Astrocyte of the hippocampus (primary cell): ENCODE measurements around the gene AGXT.
"Not testable (repeated sequence)": the region's sequence is repeated elsewhere in the genome, so short reads cannot be mapped to it uniquely, and the experiment has no call there.

ENCODE experiments used
- DNase-seq: peaks from one replicate; pipeline ENCODE4 v3.0.0; 2011; ENCODE audit warnings: low read depth, low spot score

Gene AGXT

DNA sequence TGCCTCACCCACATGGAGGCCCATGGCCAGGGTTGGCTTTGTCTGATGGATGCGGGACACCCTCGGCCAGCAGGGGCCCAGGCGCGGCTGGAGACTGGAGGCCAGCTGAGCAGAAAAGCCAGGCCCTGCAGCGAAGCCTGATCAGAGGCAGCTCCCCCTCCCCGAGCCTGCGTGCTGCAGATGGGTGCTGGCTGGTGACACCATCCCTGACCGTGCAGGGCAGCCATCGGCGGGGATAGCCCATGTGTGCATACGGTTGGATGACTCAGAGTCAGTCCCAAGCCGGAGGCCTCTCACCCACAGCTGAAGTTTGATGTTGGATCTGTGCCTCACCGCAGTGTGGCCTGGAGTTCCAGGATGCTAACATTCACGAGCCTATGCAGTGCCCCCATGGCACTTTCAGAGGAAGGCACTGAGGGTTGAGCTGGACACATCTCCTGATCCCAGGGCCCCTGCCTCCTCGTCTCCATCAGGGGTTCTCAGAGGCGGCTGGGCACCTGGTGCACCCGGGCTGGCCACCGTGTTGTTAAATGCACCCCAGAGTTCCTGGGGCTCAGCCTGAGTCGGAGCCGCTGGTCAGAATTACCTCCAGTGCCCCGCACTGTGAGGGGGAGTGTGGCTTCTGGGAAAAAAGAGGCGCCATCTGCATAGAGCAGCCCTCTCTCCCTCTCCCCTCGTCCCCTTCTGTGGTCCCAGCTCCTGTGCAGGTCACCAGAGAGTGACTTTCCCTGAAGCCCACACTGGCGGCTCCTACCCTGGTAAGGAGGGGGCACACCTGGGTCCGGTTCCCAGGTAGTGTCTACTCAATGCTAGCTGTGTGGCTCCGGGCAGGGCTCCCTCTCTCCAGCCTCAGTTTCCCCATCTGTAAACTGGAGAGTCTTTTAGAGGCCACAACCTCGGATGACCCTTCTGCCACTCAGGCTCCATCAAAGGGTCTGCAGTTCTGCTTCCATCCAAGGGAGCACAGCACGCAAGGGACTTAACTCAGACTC lies 29.2 kb upstream of the AGXT start:
- no peak for DNase-seq

DNA sequence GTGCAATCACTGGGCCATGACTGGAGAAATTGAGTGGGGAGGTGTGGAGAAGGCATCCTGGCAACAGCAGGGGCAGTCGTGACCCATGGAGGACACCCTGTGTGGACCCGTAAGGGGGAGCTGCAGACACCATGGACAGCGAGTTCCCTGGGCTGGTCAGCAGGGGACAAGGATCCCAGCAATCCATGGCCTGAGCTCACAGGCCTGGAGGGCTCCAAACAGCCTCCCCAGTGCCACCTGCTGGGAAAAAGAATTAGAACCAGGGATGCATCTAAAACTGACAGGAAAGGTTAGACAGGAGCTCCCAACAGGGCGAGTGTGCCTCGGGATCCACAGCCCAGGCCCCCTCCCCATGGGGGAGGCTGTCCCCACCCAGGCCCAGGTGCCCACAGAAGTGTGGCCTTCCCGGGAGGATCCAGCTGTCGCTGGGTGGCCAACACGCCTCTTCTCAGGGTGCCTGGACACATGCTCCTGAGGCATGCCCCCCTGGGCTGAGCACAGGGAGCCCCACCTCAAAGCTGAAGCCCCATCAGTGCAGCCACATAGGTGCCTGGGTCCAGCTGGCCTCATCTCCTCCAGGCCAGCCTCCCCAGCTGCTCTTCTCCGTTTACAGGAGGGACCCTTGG lies 28.1 kb upstream of the AGXT start:
- peak; percentile 89 for DNase-seq

DNA sequence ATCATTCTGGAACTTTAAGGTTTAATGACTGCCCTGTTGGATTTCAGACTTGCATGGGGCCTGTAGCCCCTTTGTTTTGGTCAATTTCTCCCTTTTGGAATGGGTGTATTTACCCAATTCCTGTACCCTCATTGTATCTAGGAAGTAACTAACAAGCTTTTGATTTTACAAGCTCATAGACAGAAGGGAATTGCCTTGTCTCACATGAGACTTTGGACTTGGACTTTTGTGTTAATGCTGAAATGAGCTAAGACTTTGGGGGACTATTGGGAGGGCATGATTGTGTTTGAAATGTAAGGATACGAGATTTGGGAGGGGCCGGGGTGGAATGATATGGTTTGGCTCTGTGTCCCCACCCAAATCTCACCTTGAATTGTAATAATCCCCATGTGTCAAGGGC lies 22.3 kb upstream of the AGXT start:
- not testable (repeated sequence) for DNase-seq

DNA sequence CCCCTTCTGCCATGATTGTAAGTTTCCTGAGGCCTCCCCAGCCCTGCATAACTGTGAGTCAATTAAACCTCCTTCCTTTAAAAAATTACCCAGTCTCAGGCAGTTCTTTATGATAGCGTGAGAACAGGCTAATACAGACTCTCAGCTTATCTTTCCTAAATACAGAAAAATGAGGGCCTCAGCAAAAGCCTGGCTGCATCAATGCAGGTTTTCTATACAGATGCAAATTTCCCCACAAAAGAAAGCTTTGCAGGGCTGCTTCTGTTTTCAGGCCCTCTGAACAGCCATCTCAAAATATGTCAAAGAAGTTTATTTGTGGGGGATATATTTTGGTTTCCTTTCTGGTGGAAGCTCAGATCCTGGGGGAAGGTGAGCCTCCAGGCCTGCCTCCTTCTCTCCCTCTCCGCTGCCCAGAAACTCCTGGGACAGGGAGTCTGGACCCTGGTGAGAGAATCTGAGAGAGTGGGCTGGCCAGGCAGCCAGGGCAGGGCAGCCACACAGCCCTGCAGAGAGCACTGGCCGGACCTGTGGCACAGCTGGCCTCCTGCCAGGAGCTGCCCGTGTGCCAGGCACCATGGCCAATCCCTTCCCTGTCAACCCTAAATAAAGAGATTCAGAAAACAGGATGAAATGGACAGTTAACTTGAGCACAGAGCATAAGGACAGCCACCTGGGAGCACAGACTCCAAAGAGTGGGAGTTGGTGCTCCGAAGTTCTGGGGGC lies 21.6 kb upstream of the AGXT start:
- DNase-seq = no peak

DNA sequence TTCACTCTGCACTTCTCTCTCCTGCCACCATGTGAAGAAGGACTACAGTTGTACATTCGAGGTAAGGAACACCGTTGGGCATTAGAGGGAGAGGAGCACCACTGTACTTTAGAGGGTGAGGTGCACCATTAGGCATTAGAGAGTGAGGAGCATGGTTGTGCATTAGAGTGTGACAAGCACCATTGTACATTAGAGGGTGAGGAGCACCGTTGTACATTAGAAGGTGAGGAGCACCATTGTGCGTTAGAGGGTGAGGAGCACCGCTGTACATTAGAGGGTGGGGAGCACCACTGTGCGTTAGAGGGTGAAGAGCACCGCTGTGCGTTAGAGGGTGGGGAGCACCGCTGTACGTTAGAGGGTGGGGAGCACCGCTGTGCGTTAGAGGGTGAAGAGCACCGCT lies 20.8 kb upstream of the AGXT start:
- DNase-seq = no peak

DNA sequence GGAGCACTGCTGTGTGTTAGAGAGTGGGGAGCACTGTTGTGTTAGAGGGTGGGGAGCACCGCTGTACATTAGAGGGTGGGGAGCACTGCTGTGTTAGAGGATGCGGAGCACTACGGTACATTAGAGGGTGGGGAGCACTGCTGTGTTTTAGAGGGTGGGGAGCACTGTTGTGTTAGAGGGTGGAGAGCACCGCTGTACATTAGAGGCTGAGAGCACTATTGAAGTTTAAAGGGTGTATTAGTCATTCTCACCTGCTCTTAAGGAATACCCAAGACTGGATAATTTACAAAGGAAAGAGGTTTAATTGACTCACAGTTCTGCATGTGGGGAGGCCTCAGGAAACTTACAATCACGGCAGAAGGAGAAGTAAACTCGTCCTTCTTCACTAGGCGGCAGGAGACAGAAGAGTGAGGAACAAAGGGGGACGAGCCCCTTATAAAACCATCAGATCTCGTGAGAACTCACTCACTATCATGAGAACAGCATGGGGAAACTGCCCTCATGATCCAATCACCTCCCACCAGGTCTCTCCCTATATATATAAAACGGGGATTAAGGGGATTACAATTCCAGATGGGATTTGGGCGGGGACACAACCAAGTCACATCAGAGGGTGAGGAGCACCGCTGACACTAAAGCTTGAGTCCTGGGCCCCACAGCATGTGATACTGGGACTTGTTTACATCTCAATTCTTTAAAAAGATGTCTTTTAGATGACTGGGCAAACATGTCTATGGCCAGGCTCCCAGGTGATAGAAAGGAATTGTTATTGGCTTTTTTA lies 19.5 kb upstream of the AGXT start:
- DNase-seq = no peak

DNA sequence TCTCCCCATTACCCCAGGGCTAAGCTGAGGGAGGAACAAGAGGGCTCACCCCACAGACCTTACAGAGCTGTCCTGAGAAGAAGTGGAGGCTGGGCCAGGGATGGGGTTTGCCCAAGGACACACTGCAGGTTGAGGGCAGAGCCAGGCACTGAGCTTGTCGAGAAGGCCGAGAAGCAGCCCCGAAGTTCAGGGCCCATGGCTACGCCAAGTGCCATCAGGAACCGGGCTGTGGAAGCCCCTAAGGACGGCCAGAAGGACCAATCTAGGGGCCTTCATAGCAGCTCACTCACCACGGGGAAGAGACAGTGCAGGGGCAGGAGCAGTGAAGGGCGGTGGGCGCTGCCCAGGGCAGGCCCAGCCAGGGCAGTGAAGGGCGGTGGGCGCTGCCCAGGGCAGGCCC lies 18.6 kb upstream of the AGXT start:
- no peak for DNase-seq

DNA sequence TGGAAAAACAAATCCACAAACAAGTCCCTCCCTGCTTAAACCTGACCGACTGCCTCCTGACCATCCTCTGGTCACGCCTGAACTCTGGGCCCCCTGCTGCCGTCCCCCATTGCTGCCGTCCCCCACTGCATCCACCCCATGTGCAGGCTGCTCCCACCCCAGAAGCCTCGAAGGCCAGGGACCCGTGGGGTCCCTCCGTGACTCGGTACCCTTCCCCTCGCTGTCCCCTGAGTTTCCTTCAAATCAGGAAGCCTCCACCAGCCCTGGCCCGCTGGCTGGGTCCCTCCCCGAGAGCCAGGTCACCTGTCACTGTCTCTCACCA lies 17.9 kb upstream of the AGXT start:
- DNase-seq = no peak

DNA sequence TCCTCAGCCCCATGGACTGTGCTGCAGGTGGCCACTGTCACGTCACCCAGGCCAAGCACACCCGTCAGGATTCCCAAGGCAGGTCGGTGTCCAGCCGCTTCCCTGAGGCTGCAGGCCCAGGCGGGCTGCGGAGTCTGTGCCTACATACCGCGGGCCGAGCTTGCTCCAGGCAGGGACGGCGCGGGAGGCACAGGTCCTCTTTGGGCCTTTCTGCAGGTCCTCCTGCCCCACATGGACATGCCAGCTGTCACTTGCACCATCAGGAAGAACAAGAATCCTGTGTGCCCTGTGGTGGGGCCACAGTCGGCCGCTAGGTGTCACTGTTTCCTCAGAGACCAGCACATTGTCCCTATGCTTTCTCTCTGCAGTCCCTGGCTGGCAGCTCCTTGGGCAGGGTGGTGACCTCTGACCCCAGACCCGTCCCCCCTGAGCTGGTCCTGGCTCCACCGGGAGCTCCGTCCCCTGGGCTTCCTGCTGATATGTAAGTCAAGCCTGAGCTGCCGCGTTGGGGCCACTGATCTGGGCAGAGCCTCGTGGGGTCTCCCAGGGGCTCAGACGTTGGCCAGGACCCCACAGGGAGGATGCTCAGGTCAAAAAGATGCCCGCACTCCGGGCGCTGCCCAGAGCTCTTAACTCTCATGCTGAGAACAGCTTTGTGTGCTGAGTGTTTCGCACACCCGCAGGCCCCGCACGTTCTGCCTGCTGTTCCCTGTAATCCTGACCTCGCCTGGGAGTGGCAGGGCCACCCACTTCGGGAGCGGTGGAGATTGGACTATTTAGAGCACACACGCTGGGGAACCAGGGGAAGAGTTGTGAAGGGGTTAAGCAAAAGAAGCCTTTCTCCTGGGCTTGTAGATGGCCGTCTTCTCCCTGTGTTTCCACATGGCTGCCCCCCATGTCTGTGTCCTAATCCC lies 17.3 kb upstream of the AGXT start:
- DNase-seq = peak; percentile 88

DNA sequence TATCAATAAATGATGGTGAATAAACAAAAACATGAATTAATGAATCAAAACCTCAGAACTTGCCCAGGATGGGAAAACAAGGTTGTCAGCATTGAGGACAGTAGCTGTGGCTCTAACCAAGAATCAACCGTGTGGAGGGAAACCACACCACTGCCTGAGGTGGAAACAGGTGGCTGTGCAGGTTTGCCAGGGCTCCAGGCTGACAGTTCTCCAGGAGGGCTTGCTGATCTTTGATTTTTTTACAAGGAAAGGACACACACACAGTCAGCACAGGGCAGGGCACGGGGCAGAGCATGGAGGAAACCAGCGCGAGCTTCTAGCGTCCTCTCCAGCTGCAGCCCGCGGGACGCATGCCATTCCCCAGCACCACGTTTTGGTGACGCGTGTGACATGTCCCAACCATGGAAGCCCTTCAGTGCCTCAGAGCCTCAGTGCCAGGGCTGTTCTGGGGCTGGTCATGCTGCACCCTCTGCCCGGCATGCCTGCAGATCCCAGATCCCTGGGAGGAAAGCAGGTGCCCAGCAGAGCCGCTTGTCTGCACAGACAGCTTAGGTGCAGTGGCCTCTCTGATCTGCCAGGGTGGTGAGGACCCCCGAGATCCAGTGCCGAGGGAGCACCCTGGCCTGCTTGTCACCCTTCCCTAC lies 15.8 kb upstream of the AGXT start:
- no peak for DNase-seq

DNA sequence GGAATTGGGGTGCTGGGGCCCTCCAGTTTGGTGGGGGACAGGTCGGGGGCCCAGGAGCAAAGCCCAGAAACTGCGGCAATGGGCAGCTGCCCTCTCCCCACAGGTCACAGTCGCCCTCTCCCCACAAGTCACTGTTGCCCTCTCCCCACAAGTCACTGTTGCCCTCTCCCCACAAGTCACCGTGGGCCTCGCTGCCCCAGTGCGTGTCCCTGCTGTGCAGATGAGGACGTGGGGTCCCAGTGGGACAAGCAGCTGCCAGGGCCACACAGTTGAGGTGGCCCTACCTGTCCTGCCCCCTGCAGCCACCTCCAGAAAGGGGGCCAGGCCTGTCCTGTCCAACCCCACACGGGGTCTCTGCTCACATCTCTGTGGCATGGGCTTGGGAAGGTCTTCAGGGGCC lies 13.0 kb upstream of the AGXT start:
- DNase-seq = no peak

DNA sequence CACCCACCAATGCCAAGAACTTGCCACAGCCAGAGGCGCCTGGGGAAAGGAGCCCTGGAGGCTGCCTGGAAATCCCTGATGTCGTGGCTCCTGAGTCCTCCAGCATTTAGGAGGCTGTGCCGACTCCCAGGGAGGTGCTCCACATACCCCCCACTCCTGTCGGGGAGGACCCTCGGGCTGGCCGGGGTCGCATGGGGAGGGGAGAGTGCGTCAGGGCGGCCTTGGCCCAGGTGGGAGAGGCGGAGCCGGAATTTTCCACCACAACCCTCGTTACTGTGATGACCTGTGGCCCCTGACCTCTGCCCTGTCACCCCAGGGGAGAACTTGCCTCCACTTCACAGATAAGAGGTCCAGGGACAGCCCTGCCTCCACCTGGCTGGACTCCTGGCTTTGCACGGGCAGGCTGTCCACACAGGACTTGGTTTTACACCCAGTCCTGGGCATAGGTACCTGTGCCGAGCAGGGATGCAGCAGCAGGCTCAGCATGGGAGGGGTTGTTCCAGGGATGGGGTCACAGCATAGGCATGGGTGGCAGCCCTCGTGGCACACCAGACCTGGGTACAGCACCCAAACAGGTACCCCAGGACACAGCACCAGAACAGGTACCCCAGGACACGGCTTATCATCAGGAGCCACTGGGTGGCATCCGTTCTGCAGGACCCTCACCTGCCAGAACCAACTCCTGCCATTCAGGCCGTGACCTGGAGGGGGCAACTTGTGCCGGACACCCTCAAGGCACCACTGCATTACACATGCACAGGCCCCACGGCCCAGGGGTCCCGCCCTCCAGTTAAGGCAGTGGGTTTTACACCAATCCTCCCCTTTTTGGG lies 12.3 kb upstream of the AGXT start:
- no peak for DNase-seq

DNA sequence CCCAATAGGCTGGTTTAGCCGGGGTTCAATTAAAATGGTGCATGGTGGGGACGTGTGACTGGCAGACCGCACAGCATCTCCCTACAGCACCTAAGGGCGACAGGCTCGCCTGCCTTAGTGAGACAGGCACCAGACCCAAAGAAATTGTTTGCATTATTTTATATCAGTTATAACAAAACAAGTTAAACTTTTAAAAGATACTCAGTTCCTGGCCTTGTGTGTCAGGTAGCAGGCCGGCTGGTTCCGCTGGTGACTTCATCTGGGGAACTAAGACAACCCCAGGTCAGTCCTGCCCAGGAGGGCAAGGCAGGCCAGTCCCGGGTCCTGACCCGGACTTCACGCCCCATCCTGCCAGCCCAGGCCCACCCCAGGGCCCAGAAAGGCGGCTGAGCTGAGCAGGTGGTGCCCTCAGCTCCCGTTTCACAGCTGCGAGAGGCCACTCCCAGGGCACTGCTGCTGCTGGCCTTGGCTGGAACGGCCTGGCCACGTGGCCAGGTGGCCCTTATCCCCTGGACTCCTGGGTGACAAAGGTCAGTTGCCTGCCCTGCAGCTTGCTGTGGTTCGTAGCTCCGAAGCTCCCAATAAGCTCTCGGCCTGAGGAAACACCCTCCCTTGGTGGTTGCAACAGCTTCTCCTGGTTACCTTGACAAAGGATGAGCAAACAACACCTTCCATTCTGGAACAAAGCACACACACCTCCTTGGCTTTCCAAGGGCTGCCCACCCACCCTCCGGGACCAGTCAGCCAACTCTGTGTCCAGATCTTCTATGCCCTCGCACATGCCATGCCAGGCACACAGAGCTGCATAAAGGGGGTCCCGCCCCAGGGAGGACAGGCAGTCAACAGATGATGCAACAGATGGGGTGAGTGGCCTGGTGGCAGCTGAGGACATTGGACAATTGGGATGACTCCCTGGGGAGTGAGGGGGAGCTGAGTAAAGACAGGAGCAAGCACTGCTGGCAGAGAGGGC lies 11.3 kb upstream of the AGXT start:
- DNase-seq = no peak

DNA sequence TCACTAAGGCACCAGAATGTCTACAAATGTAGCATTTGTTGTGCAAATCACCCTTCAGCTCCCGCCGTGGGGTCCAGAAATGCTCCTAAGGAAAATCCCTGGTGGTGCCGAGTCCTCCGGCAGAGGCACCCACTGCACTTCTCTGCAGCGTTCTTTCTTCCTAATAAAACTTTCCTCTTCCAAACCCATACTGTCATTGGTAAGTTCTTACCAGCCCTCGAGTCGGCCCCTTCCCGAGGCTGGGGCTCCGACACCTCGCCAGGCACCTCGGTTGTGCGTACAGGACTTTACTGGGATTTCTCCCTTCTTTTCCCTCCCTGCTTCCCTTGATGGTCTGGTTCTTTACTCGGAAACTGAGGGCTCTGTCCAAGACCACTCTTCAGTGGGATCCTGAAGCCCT lies 10.3 kb upstream of the AGXT start:
- no peak for DNase-seq

DNA sequence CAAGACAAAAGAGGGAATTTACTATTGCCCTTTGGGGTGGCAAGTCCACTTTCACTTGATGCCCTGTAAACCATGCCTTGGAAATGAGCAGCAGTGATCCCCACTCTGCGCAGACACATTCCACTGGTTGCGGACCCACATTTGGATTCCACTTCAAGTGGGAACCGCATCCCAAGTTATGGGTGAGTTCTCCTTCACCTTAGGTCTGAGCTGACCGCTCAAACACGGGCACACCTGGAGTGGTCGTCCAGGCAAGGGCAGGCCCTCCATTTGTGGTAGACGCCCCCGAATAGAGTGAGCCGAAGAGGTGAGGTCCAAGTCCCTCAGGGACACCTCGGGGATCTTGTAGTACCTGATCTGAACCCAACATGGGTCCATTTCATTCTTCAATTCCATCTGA lies 9.8 kb upstream of the AGXT start:
- no peak for DNase-seq

DNA sequence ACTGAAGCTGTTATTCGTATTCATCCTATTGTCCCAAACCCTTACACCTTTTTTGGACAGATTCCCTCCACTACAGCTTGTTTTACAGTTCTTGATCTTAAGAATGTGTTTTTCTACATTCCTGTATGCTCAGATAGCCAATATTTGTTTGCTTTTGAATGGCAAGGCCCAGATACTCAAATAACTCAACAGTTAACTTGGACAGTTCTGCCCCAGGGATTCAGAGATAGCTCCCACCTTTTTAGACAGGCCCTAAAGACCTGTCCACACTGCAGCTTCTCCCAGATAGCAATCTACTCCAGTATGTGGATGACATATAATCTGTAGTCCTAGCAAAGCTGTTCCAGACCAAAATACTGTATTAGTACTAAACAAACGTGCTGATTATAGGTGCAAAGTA lies 7.1 kb upstream of the AGXT start:
- DNase-seq = no peak

DNA sequence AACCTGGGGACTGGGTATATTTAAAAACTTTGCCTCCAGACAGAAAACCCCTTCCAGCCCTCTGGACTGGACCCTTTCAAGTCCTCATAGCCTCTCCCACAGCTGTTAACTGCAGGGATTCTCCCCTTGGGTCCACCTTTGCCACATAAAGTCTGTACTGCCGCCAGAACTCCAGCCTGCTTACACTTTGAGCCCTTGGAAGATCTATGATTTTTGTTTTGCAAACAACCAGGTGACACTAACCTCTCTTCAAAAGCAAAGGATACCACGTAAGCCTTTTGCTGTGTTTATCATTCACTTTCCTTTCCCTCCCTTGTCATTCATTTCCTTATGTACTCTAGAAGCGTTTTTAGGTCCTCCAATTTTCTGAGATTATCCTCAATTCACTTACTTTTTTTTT lies 4.1 kb upstream of the AGXT start:
- DNase-seq = no peak

DNA sequence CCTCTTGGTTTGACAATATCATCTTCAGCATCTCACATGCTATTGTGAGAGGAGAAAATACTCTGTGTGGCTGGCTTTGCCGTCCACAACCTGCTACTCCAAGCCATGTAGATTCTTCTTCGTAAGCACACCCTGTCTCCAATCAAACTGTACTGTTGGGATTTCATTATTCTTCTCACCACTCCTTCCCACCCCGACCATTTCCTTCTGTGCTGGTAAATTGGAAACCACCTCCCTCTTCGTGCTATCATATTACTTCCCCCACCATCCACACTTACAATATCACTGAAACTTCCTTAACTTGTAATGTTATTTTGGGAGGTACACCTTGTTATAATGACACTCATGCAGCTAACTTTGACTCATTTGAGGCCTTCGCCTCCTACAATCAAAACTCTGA lies 3.2 kb upstream of the AGXT start:
- DNase-seq = no peak
